Cardiac atrium fibroblast (primary cell): ENCODE measurements around the gene YBX1. TPM values are rescaled to one million over a fixed set of nuclear protein-coding genes. Genes with fewer than 3 reads are reported as not detected.

Experiments used
- total RNA-seq: library from RNA; depleted of rRNA; stranded (reverse); fragments of >200 nt; gene quantifications from 2 replicates; pipeline ENCODE4 v1.2.3, GENCODE V29; 2015

YBX1 gene
- total RNA-seq = 650 and 667 TPM in 2 replicates

DNA sequence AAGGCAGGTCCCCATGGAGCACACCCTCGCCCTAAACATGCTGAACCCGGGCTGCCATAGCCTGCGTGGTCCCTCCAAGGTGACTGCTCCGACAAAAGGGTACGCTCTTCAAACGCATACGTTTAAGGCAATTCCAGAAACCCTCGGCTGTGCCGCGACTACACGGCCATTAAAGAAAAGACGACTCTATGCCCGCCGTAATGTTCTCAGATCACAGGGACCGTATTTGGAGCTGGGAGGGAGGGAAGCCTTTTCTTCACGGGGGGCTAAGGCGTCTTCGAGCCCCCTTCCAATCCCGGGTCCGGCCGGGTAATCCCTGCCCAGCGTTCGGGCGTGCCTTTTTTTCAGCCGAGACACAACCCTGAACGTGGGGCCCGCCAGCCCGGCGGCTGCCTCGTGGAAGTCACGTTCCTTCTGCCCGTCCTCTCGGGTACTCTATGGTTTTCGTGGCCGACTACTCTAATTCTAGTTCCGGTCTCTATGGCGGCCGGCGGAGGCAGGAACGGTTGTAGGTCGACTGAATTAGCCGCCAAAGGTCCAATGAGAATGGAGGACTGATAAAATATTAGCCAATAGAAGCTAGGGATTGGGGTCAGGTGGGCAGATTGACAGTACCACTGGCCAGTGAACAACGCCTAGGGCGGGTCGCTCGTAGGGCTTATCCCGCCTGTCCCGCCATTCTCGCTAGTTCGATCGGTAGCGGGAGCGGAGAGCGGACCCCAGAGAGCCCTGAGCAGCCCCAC is at the start of gene YBX1:
Gene YBX1, plus strand, starts transcription at position 678 of the 743 bp plus-strand sequence. CDS start 148 bp downstream, outside the sequence.

DNA sequence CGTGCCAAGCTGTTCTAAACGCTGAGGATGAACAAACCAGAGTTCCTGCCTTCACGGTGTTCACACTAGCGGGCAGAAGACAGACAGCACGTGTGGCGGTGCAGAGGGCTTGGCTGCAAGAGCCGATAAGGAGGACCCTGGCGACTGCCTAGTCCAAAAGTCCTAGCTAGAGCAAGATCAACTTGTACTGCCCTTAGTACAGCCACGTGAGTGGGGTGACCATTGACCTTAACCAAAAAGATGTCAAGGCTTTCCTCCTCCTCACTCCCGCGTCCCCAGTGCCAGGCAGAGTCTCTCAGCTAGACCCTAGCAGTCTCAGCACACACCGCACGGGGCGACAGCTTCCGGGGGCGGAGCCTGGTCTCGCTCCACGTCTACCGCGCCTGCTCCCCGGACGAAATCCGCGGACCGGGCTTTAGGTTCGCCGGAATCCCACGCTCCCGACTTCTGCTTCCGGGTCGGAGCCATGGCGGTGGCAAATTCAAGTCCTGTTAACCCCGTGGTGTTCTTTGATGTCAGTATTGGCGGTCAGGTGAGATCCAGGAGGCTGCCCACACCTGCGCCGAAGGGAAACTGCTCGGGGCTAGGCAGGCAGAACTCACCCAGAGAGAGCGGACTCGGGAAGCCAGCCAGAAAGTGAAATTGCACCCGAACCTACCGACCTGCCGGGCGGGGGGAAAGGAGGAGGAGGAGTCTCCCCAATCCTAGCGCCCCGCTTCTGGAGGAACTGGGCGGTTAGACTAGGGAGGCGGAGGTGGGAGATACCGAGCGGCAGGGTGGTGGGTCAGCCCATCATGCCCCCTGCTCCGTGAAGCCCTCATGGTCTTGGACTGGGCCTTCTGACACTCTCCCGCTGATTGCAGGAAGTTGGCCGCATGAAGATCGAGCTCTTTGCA is 24.0 kb upstream of the YBX1 start, which contains the start of gene PPIH:
Gene PPIH, plus strand, starts transcription at position 443 of the 896 bp plus-strand sequence. Its CDS starts 24 bp downstream, at position 467.

DNA sequence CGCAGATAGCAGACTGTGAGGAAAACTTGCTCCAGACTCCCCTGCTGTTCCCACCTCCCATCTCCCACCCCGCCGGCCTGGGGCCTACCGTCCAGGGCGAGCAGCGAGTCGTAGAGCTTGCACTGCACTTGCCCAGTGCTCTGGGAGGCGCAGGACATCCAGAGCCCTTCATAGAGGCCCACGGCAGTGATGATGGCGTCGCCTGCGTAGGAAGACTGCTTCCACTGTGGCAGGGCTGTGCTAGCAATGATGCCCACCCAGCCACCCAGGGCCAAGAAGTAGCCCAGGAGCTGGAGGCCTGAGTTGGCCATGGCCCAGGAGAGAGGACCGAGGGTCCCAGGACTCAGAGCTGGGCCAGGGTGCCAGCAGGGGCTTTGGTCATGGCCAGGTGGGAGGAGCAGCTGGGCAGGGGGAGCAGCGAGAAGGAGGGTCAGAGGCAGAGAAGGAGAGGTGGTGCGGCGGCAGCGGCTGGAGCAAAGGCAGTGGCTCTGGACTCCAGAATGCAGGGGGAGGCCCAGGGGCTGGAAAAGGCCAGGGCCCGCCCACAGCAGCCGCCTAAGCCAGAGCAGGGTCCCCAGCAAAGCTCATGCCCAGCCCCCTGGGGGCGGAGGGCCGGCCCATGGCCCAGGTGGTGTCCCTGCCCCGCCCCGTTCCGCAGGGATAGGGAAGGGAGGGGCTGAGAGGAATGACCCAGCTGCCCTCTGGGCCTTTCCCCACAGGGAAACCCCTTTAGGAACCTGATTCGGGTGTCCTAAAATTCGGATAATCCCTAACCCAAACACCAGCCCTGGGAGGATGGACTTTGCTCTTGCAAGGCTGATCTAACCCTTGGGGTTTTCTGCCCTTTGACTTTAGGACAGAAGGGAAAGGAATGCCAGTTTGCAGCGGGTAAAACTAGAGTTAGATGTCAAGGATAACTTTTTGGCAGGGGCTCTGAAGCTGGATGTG is 57.8 kb downstream of the YBX1 start, which contains the start of gene CLDN19:
Gene CLDN19, minus strand, starts transcription at position 484 of the 948 bp plus-strand sequence. Its CDS starts 173 bp downstream, at position 311.

Other genes with a start within 250 kb of the YBX1 start
- 0.81 and 2.9 TPM in 2 replicates for gene ZMYND12, start 226.4 kb upstream of the YBX1 start, total RNA-seq
- 30.0 and 55.1 TPM in 2 replicates for gene PPCS, start 225.9 kb upstream of the YBX1 start, total RNA-seq
- gene CCDC30, start 219.1 kb upstream of the YBX1 start, total RNA-seq = under 0.01 and 0.18 TPM in 2 replicates
- gene PPIH, start 24.0 kb upstream of the YBX1 start, total RNA-seq = 22.4 and 36.1 TPM in 2 replicates
- gene CLDN19, start 57.8 kb downstream of the YBX1 start, total RNA-seq = not detected in 2 replicates
- gene P3H1, start 84.6 kb downstream of the YBX1 start, total RNA-seq = 196 and 209 TPM in 2 replicates
- 2.8 and 5.8 TPM in 2 replicates for gene C1orf50, start 84.8 kb downstream of the YBX1 start, total RNA-seq
- not detected in 2 replicates for gene TMEM269, start 102.6 kb downstream of the YBX1 start, total RNA-seq
- 5.5 and 8.5 TPM in 2 replicates for gene ERMAP, start 134.7 kb downstream of the YBX1 start, total RNA-seq
- 11.0 and 22.0 TPM in 2 replicates for gene SVBP, start 135.0 kb downstream of the YBX1 start, total RNA-seq
- gene ZNF691, start 164.2 kb downstream of the YBX1 start, total RNA-seq = 5.5 and 6.5 TPM in 2 replicates